Gastrocnemius medialis (tissue), 4 donors: ENCODE measurements around the gene DDT.

Source experiments
- POLR2A ChIP-seq, 2 donors: fragments of 450-650 bp; IDR thresholded peaks; one replicate each; pipeline ENCODE4 v1.6.1; 2017; ENCODE audit warnings: antibody characterized with exemption in 2 of 2, mild to moderate bottlenecking in 2 of 2, moderate library complexity in 2 of 2
- TF ChIP-seq, protein P1 (sequence below), 5 experiments: fragments of 450-650 bp in 3 of 5; fragments of 200-600 bp in 2 of 5; sonication (generic) in 2 of 5; IDR thresholded peaks in 4 of 5; conservative IDR thresholded peaks in 1 of 5; 1 replicate in 4 of 5; 2 replicates in 1 of 5; pipeline ENCODE4 v1.5.1; 2016 to 2019; ENCODE audit warnings: antibody characterized with exemption in 5 of 5, mild to moderate bottlenecking in 3 of 5, moderate library complexity in 3 of 5

DNA sequence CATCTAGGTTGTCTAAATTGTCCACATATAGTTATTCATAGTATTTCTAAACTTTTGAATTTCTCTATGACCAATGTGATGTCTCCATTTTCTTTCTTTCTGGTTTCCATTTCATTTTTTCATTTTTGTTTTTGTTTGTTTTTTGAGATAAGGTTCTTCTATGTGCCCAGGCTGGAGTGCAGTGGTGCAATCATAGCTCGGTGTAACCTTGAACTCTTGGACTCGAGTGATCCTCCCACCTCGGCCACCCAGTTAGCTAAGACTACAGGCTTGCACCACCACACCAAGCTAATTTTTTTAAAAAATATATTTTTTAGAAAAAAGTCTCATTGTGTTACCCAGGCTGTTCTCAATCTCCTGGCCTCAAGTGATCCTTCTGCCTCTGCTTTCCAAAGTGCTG, 22.9 kb upstream of the DDT start:
- TF ChIP-seq POLR2A (IDR thresholded peaks at IDR 0.05): no peak
- TF ChIP-seq, protein P1, sequence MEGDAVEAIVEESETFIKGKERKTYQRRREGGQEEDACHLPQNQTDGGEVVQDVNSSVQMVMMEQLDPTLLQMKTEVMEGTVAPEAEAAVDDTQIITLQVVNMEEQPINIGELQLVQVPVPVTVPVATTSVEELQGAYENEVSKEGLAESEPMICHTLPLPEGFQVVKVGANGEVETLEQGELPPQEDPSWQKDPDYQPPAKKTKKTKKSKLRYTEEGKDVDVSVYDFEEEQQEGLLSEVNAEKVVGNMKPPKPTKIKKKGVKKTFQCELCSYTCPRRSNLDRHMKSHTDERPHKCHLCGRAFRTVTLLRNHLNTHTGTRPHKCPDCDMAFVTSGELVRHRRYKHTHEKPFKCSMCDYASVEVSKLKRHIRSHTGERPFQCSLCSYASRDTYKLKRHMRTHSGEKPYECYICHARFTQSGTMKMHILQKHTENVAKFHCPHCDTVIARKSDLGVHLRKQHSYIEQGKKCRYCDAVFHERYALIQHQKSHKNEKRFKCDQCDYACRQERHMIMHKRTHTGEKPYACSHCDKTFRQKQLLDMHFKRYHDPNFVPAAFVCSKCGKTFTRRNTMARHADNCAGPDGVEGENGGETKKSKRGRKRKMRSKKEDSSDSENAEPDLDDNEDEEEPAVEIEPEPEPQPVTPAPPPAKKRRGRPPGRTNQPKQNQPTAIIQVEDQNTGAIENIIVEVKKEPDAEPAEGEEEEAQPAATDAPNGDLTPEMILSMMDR (IDR thresholded peaks at IDR 0.05 in 4 of 5, conservative IDR thresholded peaks at IDR 0.05 in 1 of 5): no peak
